ENCODE data around the gene APOL1. TPM values are rescaled to one million over a fixed set of nuclear protein-coding genes. Genes with fewer than 3 reads are reported as not detected.
"Not testable (repeated sequence)": the region's sequence is repeated elsewhere in the genome, so short reads cannot be mapped to it uniquely, and the experiment has no call there.

The APOL1 gene
- total RNA-seq, 1 donor from 2014 or later = 30.1 TPM

DNA sequence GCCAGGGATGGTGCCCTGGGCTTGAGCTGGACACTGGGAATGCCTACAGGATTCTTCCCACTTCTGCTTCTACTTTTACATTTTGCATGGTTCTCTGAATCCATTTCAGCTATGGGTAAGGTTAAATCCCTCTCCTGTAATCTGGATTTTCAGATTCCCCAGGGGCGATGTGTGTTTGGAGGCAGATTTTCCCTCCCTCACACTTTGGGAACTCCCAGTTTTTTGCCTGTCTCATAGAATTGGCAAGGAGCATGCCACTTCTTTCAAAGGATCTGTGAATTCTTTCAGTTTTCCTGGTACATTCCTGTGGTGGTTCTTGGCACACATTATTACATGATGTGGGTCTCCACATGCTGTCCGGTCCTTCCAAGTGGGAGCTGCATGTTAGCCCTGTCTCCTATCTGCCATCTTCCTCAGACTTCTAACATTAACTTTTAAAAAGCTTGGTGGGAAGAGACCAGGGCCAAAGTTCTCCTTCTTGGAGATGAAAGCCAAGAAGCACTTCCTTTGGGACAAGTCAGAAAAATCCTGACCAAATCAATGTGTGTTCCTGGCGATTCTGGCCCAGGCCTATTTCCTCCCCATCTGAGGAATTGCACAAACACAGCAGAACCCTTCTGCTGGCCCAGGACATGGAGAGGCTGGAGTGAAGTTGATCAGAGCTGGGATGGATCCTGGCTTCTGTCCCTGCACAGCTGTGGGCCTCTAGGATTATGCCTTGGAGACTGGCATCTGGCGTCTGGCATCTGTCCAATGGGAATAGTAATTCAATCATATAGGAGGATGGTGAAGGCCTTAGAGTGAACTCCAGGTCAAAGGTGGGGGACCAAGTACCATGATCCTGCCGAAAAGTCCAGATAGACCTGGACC is 8.2 kb upstream of the APOL1 start:
- Histone ChIP-seq H3K4me1 (peaks cover 4 to 17% of the 10 kb centered on the region in 2 donors), H3K27ac (peak overlapping the region; percentile 55 to 77), H3K27me3 (no peaks in the 10 kb centered on the region), H3K36me3 (no peaks in the 10 kb centered on the region), H3K9me3 (peaks cover 0 to 4% of the 10 kb centered on the region in 2 donors), H3K4me3 (no peak overlapping the region)
- intact Hi-C loops (cut with DNase I) = no loop called here
- TF ChIP-seq, protein P1, sequence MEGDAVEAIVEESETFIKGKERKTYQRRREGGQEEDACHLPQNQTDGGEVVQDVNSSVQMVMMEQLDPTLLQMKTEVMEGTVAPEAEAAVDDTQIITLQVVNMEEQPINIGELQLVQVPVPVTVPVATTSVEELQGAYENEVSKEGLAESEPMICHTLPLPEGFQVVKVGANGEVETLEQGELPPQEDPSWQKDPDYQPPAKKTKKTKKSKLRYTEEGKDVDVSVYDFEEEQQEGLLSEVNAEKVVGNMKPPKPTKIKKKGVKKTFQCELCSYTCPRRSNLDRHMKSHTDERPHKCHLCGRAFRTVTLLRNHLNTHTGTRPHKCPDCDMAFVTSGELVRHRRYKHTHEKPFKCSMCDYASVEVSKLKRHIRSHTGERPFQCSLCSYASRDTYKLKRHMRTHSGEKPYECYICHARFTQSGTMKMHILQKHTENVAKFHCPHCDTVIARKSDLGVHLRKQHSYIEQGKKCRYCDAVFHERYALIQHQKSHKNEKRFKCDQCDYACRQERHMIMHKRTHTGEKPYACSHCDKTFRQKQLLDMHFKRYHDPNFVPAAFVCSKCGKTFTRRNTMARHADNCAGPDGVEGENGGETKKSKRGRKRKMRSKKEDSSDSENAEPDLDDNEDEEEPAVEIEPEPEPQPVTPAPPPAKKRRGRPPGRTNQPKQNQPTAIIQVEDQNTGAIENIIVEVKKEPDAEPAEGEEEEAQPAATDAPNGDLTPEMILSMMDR (IDR thresholded peaks at IDR 0.05) = no peak
- no peak for DNase-seq (ENCODE audit: low spot score in 2 of 2)

DNA sequence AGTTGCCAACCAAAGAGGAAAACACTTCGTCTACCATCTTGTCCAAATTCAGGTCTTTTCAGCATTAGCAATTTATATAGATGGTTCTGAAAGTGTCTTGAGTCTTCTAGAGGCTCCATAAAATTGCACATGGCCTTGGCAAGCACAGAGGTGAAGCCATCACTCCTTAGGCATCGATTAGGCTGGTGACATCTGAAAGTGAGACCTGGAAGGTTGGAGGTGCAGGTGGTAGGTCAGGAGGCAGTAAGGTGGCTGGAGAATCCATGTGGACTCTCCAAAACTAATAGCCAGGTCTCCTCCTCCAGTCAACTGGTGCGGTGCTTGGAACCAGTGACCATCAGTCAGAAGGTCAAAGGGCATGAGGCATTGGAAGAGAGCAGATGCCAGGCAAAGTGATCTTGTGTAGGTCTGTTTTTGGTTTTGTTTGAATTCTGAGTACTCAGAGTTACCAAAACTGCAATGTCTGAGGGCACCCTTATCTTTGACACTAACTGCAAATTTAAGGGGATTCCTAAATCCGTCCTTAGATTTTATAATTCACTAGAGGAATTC is 7.1 kb upstream of the APOL1 start:
- TF ChIP-seq, protein P1 (IDR thresholded peaks at IDR 0.05) = no peak
- peaks cover 4 to 17% of the 10 kb centered on the region in 2 donors for H3K4me1 ChIP-seq
- peak overlapping the region in 1 of 2 donors; percentile 55 for H3K27ac ChIP-seq
- H3K4me3 ChIP-seq = no peak overlapping the region
- H3K36me3 ChIP-seq = no peaks in the 10 kb centered on the region
- intact Hi-C loops (cut with DNase I) = no loop called here
- DNase-seq (ENCODE audit: low spot score in 2 of 2) = no peak
- H3K27me3 ChIP-seq = no peaks in the 10 kb centered on the region
- H3K9me3 ChIP-seq = peaks cover 0 to 4% of the 10 kb centered on the region in 2 donors

DNA sequence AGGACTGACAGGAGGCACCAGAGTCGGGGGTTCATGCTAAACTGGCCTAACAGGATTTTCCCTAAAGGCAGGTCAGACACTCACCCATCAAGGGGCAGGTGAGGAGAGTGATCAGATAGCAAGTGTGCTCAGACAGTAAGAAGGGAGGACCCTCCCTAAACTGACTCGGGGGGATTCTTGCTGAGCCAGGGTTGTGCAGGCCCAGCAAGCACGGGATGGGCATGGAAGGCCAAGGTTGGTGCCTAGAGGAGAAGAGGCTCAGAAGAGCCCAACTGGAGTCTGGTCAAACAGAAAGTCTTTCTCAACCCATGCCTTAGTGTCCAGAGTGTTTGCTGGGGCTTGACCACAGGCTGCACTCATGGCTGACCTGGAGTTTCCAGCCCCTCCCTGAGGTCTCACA is 6.2 kb upstream of the APOL1 start:
- Histone ChIP-seq H3K36me3 (no peaks in the 10 kb centered on the region), H3K4me1 (peaks cover 4 to 17% of the 10 kb centered on the region in 2 donors), H3K27ac (peak overlapping the region in 1 of 2 donors; percentile 16), H3K9me3 (peaks cover 0 to 4% of the 10 kb centered on the region in 2 donors), H3K27me3 (no peaks in the 10 kb centered on the region), H3K4me3 (no peak overlapping the region)
- TF ChIP-seq, protein P1 (IDR thresholded peaks at IDR 0.05) = no peak
- intact Hi-C loops (cut with DNase I) = no loop called here
- DNase-seq (ENCODE audit: low spot score in 2 of 2) = no peak

DNA sequence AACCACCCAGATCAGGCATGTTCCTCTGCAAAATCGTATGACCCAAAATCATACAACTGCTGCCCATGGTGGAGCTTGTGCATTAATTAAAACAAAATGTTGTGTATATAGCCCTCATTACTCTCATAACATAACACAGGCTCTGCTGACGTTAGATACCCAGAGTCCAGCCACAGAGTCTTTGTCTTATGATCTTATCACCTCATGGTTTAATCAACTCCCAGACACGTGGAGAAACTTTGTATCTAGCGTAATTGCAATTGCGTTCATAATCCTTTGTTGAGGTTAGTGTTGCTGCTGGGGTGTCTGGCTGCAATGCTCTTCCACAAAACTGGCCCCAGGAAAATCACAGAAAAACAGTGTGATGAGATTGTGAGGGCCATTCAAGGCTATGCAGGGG is 5.0 kb upstream of the APOL1 start:
- intact Hi-C loops (cut with DNase I) = no loop called here
- H3K4me1 ChIP-seq = peaks cover 4 to 17% of the 10 kb centered on the region in 2 donors
- TF ChIP-seq, protein P1 (IDR thresholded peaks at IDR 0.05) = no peak

DNA sequence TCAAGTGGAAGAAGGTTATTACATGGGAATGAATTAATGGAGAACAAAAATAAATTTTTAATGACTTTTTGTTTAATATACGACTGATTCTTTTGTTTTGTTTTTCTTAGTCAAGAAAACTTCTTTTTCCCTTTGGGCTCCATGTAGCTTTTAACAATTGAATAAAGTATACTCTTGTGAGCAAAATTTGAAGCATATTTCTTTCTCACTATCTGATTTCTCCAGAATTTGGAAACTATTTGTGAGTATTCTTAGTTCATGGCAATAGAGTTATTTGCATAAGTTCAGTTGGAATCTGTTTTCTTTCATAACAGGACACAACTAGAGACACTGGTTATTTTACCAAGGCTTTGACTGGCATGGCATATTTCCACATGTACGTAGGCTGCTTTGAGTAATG is 3.8 kb upstream of the APOL1 start:
- H3K36me3 ChIP-seq = no peaks in the 10 kb centered on the region
- no peak overlapping the region for H3K4me3 ChIP-seq
- TF ChIP-seq, protein P1 (IDR thresholded peaks at IDR 0.05) = no peak
- intact Hi-C loops (cut with DNase I) = no loop called here
- peaks cover 0 to 4% of the 10 kb centered on the region in 2 donors for H3K9me3 ChIP-seq
- DNase-seq (ENCODE audit: low spot score in 2 of 2) = no peak
- H3K4me1 ChIP-seq = peaks cover under 1 to 23% of the 10 kb centered on the region in 2 donors
- H3K27me3 ChIP-seq = no peaks in the 10 kb centered on the region
- no peak overlapping the region for H3K27ac ChIP-seq

More for the DNA sequence above, 5.0 kb upstream of the APOL1 start:
- Histone ChIP-seq H3K36me3 (no peaks in the 10 kb centered on the region), H3K9me3 (peaks cover 0 to 4% of the 10 kb centered on the region in 2 donors), H3K4me3 (no peak overlapping the region), H3K27me3 (no peaks in the 10 kb centered on the region), H3K27ac (no peak overlapping the region)
- DNase-seq (ENCODE audit: low spot score in 2 of 2) = no peak

DNA sequence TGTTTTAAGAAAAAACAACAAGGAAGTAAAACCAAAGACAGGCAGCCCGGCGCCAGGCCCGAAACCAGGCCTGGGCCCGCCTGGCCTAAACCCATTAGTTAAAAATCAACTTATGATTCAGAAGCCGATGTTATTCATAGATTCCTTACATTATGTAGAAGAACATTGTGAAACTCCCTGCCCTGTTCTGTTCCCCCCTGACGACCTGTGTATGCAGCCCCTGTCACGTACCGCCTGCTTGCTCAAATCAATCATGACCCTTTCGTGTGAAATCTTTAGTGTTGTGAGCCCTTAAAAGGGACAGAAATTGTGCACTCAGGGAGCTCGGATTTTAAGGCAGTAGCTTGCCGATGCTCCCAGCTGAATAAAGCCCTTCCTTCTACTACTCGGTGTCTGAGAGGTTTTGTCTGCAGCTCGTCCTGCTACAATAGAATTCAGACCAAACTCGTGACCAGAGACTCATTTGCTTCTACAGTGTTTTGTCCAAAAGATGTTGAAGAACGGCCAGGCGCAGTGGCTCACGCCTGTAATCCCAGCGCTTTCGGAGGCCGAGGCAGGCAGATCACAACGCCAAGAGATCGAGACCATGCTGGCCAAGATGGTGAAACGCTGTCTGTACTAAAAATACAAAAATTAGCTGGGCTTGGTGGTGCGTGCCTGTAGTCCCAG is 2.5 kb upstream of the APOL1 start:
- intact Hi-C loops (cut with DNase I); H3K4me3 ChIP-seq; H3K27me3 ChIP-seq; H3K36me3 ChIP-seq; H3K27ac ChIP-seq; DNase-seq (ENCODE audit: low spot score in 2 of 2); H3K9me3 ChIP-seq: not testable (repeated sequence)
- peaks cover 0 to 18% of the 10 kb centered on the region in 2 donors for H3K4me1 ChIP-seq

DNA sequence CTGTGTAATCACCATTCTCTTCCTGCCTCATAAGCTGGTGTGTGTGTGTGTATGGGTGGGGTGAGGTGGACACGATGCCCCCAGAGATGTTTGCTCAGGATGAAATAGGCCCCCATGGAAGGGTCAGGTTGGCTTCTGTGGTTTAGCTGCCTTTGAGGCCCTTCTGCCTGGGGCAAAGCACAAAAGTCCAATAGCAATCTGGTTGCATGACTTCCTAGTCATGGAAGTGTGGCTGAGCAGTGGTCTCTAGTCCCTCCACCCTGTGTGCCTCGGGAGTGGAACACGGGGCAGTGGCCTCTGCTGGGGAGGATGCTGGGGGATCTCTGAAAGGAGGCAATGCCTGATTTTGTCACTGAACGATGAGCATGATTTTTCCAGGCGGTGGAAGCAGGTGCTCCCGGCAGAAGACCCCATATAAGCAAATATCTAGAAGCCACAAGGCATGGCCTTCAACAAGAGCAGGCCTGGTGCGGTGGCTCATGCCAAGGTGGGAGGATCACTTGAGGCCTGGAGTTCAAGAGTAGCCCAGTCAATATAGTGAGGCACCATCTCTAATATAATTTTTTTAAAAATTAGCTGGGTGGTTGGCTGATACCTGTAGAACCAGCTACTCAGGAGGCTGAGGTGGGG is 839 bp upstream of the APOL1 start:
- DNase-seq (ENCODE audit: low spot score in 2 of 2); H3K9me3 ChIP-seq; H3K27me3 ChIP-seq; H3K4me3 ChIP-seq; H3K36me3 ChIP-seq; intact Hi-C loops (cut with DNase I): not testable (repeated sequence)
- Histone ChIP-seq H3K4me1 (peaks cover 0 to 18% of the 10 kb centered on the region in 2 donors), H3K27ac (peak overlapping the region in 1 of 2 donors; percentile 78)

Data from ascending aorta (tissue), 2 donors.